Upper lobe of left lung (tissue), 4 donors: ENCODE data around the gene RBPMS2.

Experiments
- CTCF ChIP-seq, 6 experiments: fragments of 450-650 bp in 4 of 6; fragments of 200-600 bp in 2 of 6; sonication (generic) in 2 of 6; IDR thresholded peaks; one replicate each; pipeline ENCODE4 v1.5.1; 2016 to 2019; ENCODE audit warnings: antibody characterized with exemption in 6 of 6
- POLR2A ChIP-seq, 4 donors: fragments of 450-650 bp; IDR thresholded peaks; one replicate each; pipeline ENCODE4 v1.5.1; 2016 to 2017; ENCODE audit warnings: antibody characterized with exemption in 4 of 4, mild to moderate bottlenecking in 2 of 4
- POLR2AphosphoS5 ChIP-seq, 2 donors: sonication (generic); formaldehyde crosslinking; IDR thresholded peaks; one replicate each; pipeline ENCODE4 v1.5.1; 2017; ENCODE audit warnings: antibody characterized with exemption in 2 of 2

- no peak for TF ChIP-seq POLR2A (IDR thresholded peaks at IDR 0.05)
- no peak for TF ChIP-seq CTCF (IDR thresholded peaks at IDR 0.05)
- TF ChIP-seq POLR2AphosphoS5 (IDR thresholded peaks at IDR 0.05): no peak
Measured at GRCh38 chr15:64780600-64781156, 5.3 kb upstream of the RBPMS2 start.
